Neural cell (in vitro differentiated cells): ENCODE results near the gene SKOR1.

Experiments used
- EZH2 ChIP-seq: fragments of 200-600, 300-800 bp; shearing (Covaris generic), sonication (generic); IDR thresholded peaks from 2 replicates; pipeline ENCODE4 v1.6.1; 2014; ENCODE audit warnings: antibody characterized with exemption, low read length, borderline replicate concordance, mild to moderate bottlenecking; ENCODE audit not compliant: insufficient read depth, poor library complexity, severe bottlenecking
- POLR2AphosphoS5 ChIP-seq: IDR thresholded peaks from 2 replicates; pipeline ENCODE4 v1.6.1; 2012
- RAD21 ChIP-seq: fragments of 450-650 bp; conservative IDR thresholded peaks from 2 replicates; pipeline ENCODE4 v1.6.1; 2014; ENCODE audit warnings: antibody characterized with exemption, mild to moderate bottlenecking, moderate library complexity
- TF ChIP-seq, protein P1 (sequence below): fragments of 450-650 bp; IDR thresholded peaks from 2 replicates; pipeline ENCODE4 v1.5.1; 2014; ENCODE audit warnings: antibody characterized with exemption, mild to moderate bottlenecking, moderate library complexity; ENCODE audit not compliant: poor library complexity, severe bottlenecking

DNA sequence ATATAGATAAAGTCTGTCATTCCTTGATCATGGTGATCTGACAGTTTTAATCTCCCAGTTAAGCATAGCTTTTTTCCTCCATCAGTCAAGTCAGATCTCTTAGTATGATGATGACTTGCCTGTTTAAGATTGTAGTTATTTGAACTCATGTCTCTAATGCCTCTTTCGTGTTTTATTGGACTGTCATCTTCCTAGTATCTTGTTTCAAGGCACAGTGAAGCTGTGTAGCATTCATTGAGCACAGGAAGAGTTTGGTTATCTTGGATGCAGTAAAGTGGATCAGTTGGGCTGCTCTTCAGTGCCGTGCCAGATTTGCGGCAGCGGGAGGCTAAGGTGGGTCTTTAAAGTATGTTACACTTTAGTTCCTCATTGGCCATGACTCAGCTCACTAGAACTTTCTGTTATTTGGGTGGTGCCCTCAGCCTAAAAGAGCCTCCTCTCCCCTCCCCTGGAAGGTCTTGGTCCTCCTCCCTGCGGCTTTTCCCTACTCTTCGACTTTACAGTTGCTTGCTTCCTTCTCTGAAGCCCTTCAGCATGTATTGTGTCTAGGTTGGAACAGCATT lies 45.7 kb upstream of the SKOR1 start:
- TF ChIP-seq, protein P1, sequence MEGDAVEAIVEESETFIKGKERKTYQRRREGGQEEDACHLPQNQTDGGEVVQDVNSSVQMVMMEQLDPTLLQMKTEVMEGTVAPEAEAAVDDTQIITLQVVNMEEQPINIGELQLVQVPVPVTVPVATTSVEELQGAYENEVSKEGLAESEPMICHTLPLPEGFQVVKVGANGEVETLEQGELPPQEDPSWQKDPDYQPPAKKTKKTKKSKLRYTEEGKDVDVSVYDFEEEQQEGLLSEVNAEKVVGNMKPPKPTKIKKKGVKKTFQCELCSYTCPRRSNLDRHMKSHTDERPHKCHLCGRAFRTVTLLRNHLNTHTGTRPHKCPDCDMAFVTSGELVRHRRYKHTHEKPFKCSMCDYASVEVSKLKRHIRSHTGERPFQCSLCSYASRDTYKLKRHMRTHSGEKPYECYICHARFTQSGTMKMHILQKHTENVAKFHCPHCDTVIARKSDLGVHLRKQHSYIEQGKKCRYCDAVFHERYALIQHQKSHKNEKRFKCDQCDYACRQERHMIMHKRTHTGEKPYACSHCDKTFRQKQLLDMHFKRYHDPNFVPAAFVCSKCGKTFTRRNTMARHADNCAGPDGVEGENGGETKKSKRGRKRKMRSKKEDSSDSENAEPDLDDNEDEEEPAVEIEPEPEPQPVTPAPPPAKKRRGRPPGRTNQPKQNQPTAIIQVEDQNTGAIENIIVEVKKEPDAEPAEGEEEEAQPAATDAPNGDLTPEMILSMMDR, result no peak
- TF ChIP-seq RAD21 (no peak), POLR2AphosphoS5 (no peak), EZH2 (no peak)
